Measurements from ENCODE around the gene TRIM41. TPM values are rescaled to one million over a fixed set of nuclear protein-coding genes. Genes with fewer than 3 reads are reported as not detected.
A peak's percentile ranks its signal among the peaks of the same experiment; 100 is the strongest.

Gene TRIM41
- total RNA-seq, 1 donor from 2014 or later, result 105 TPM

GRCh38 chr5:181182651-181183050, 40.4 kb upstream of the TRIM41 start:
- intact Hi-C loops (cut with DNase I), result no loop called here
- peaks cover 0 to 10% of the 10 kb centered on the region in 2 donors for H3K4me1 ChIP-seq
- H3K27me3 ChIP-seq, result no peaks in the 10 kb centered on the region
- peak overlapping the region in 1 of 2 donors; percentile 47 for H3K27ac ChIP-seq
- DNase-seq (ENCODE audit: low spot score in 2 of 2), result no peak
- peak overlapping the region in 1 of 2 donors; percentile 27 for H3K4me3 ChIP-seq
- H3K9me3 ChIP-seq, result no peaks in the 10 kb centered on the region
- H3K36me3 ChIP-seq, result no peaks in the 10 kb centered on the region
- TF ChIP-seq, protein P1, sequence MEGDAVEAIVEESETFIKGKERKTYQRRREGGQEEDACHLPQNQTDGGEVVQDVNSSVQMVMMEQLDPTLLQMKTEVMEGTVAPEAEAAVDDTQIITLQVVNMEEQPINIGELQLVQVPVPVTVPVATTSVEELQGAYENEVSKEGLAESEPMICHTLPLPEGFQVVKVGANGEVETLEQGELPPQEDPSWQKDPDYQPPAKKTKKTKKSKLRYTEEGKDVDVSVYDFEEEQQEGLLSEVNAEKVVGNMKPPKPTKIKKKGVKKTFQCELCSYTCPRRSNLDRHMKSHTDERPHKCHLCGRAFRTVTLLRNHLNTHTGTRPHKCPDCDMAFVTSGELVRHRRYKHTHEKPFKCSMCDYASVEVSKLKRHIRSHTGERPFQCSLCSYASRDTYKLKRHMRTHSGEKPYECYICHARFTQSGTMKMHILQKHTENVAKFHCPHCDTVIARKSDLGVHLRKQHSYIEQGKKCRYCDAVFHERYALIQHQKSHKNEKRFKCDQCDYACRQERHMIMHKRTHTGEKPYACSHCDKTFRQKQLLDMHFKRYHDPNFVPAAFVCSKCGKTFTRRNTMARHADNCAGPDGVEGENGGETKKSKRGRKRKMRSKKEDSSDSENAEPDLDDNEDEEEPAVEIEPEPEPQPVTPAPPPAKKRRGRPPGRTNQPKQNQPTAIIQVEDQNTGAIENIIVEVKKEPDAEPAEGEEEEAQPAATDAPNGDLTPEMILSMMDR (IDR thresholded peaks at IDR 0.05), result no peak

DNA sequence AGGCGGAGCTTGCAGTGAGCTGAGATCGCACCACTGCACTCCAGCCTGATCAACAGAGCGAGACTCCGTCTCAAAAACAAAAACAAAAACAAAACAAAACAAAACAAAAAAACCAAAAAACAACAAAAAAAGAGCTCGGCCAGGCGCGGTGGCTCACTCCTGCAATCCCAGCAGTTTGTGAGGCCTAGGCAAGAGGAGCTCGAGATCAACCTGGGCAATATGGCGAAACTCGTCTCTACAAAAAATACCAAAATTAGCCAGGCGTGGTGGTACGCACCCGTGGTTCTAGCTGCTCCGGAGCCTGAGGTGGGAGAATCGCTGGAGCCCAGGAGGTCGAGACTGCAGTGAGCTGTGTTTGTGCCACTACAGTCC, 38.2 kb upstream of the TRIM41 start:
- H3K4me1 ChIP-seq, result peaks cover 0 to 10% of the 10 kb centered on the region in 2 donors
- no peaks in the 10 kb centered on the region for H3K9me3 ChIP-seq
- peak overlapping the region; percentile 63 to 70 for H3K4me3 ChIP-seq
- TF ChIP-seq, protein P1 (IDR thresholded peaks at IDR 0.05), result no peak
- peak overlapping the region in 1 of 2 donors; percentile 36 for H3K27ac ChIP-seq
- DNase-seq (ENCODE audit: low spot score in 2 of 2), result no peak
- no peaks in the 10 kb centered on the region for H3K36me3 ChIP-seq
- H3K27me3 ChIP-seq, result no peaks in the 10 kb centered on the region
- intact Hi-C loops (cut with DNase I), result loop anchor here (1.0 to 5.0 kb wide), 2 partner anchors 26 to 77 kb away; partner anchors contain the start of gene TRIM52

DNA sequence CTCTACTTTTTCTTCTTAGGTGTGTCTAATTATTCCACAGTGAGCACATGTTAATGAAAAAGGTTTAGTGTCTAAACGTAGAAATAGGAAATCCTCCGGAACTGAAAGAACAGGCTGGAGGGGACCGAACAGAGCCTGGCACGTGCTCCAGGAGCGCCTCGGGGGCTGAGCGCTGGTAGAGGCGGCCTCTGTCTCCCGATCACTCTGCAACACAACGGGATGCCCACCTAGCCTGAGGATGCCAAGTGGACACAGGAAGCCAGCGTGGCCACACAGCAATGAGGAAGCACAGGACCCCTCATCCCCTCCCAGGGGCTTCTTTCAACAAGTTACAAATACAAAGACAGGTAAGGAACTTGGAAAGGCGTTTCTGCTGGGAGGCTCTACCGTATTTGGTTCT, 37.5 kb upstream of the TRIM41 start:
- peaks cover 3 to 10% of the 10 kb centered on the region in 2 donors for H3K4me1 ChIP-seq
- no peaks in the 10 kb centered on the region for H3K36me3 ChIP-seq
- TF ChIP-seq, protein P1 (IDR thresholded peaks at IDR 0.05), result no peak
- intact Hi-C loops (cut with DNase I), result loop anchor here (5.0 kb wide), 1 partner anchor 77 kb away; the partner anchor contains the start of gene TRIM52
- no peaks in the 10 kb centered on the region for H3K27me3 ChIP-seq
- H3K4me3 ChIP-seq, result no peak overlapping the region
- H3K9me3 ChIP-seq, result no peaks in the 10 kb centered on the region
- H3K27ac ChIP-seq, result no peak overlapping the region
- DNase-seq (ENCODE audit: low spot score in 2 of 2), result no peak

- no peak for DNase-seq (ENCODE audit: low spot score in 2 of 2)
- Histone ChIP-seq H3K4me3 (no peak overlapping the region), H3K27me3 (no peaks in the 10 kb centered on the region), H3K9me3 (no peaks in the 10 kb centered on the region), H3K27ac (no peak overlapping the region), H3K36me3 (no peaks in the 10 kb centered on the region), H3K4me1 (peaks cover 3 to 10% of the 10 kb centered on the region in 2 donors)
- TF ChIP-seq, protein P1 (IDR thresholded peaks at IDR 0.05), result no peak
- intact Hi-C loops (cut with DNase I), result loop anchor here (5.0 kb wide), 1 partner anchor 76 kb away; the partner anchor contains the start of gene TRIM52
These were observed 37.1 kb upstream of the TRIM41 start for GRCh38 chr5:181186022-181186421.

GRCh38 chr5:181186986-181187499, 36.0 kb upstream of the TRIM41 start:
- H3K4me1 ChIP-seq, result peaks cover 3 to 10% of the 10 kb centered on the region in 2 donors
- no peak overlapping the region for H3K4me3 ChIP-seq
- peak overlapping the region in 1 of 2 donors; percentile 82 for H3K27ac ChIP-seq
- no peaks in the 10 kb centered on the region for H3K36me3 ChIP-seq
- intact Hi-C loops (cut with DNase I), result loop anchor here (5.0 kb wide), 1 partner anchor 75 kb away; the partner anchor contains the start of gene TRIM52
- no peak for DNase-seq (ENCODE audit: low spot score in 2 of 2)
- no peaks in the 10 kb centered on the region for H3K27me3 ChIP-seq
- TF ChIP-seq, protein P1 (IDR thresholded peaks at IDR 0.05), result no peak
- H3K9me3 ChIP-seq, result no peaks in the 10 kb centered on the region

Measured in ascending aorta (tissue), 2 donors.